Tibial nerve (tissue), 4 donors: ENCODE results near the gene SAMD8. TPM values are rescaled to one million over a fixed set of nuclear protein-coding genes. Genes with fewer than 3 reads are reported as not detected.

Source experiments
- DNase-seq, 2 donors: peaks; one replicate each; pipeline ENCODE4 v3.0.0-alpha.2; 2019; ENCODE audit warnings: low spot score in 2 of 2
- H3K27ac ChIP-seq, 4 donors: fragments of 200-600 bp; sonication (generic) in 3 of 4; one replicate each; pipeline ENCODE4 v1.5.1; 2017 to 2019; ENCODE audit warnings: mild to moderate bottlenecking in 1 of 4
- H3K27me3 ChIP-seq, 2 donors: fragments of 200-600 bp; sonication (generic) in 1 of 2; one replicate each; pipeline versions ENCODE4 v1.5.1 to v1.6.0; 2017 to 2019
- H3K36me3 ChIP-seq, 3 donors: fragments of 200-600 bp; sonication (generic); one replicate each; pipeline ENCODE4 v1.5.1; 2018 to 2019
- H3K4me1 ChIP-seq, 4 donors: fragments of 200-600 bp; sonication (generic) in 3 of 4; one replicate each; pipeline ENCODE4 v1.5.1; 2017 to 2019
- H3K4me3 ChIP-seq, 4 donors: fragments of 200-600 bp; sonication (generic) in 3 of 4; one replicate each; pipeline ENCODE4 v1.5.1; 2017 to 2019; ENCODE audit warnings: mild to moderate bottlenecking in 1 of 4, moderate library complexity in 1 of 4
- H3K9me3 ChIP-seq, 4 donors: fragments of 200-600 bp; sonication (generic) in 3 of 4; one replicate each; pipeline ENCODE4 v1.5.1; 2017 to 2019
- EP300 ChIP-seq, 2 donors: sonication (generic); formaldehyde crosslinking; IDR thresholded peaks; one replicate each; pipeline ENCODE4 v1.6.1; 2017; ENCODE audit warnings: antibody characterized with exemption in 2 of 2, mild to moderate bottlenecking in 1 of 2
- POLR2A ChIP-seq, 2 donors: fragments of 450-650 bp; IDR thresholded peaks; one replicate each; pipeline ENCODE4 v1.6.1; 2017; ENCODE audit warnings: antibody characterized with exemption in 2 of 2, mild to moderate bottlenecking in 2 of 2, moderate library complexity in 2 of 2
- WGBS, 2 donors: methylation state at CpG; one replicate each; pipeline ENCODE4 v1.1.5; 2018; 5-methylcytosine and 5-hydroxymethylcytosine counted together
- total RNA-seq, 4 donors: library from RNA; depleted of rRNA; stranded (reverse); fragments of >200 nt; gene quantifications; one replicate each; pipeline ENCODE4 v1.1.0, GENCODE V29; 2016
- TF ChIP-seq, protein P1 (sequence below), 5 experiments: fragments of 200-600 bp in 3 of 5; fragments of 450-650 bp in 2 of 5; sonication (generic) in 3 of 5; IDR thresholded peaks; one replicate each; pipeline ENCODE4 v1.5.1; 2016 to 2019; ENCODE audit warnings: antibody characterized with exemption in 5 of 5, mild to moderate bottlenecking in 3 of 5, moderate library complexity in 2 of 5

The SAMD8 gene
- total RNA-seq, 4 donors from 2014 or later, result 46.5 to 62.0 (median 56.7) TPM

- no peaks in the 10 kb centered on the region for H3K36me3 ChIP-seq
- peak overlapping the region in 2 of 4 donors; percentile 1 to 13 for H3K27ac ChIP-seq
- 6 to 21% methylated on average over 1 of the region's 1 CpG for WGBS, 2 donors
- H3K9me3 ChIP-seq, result no peaks in the 10 kb centered on the region
- TF ChIP-seq POLR2A (IDR thresholded peaks at IDR 0.05) (no peak), EP300 (IDR thresholded peaks at IDR 0.05) (no peak)
- TF ChIP-seq, protein P1, sequence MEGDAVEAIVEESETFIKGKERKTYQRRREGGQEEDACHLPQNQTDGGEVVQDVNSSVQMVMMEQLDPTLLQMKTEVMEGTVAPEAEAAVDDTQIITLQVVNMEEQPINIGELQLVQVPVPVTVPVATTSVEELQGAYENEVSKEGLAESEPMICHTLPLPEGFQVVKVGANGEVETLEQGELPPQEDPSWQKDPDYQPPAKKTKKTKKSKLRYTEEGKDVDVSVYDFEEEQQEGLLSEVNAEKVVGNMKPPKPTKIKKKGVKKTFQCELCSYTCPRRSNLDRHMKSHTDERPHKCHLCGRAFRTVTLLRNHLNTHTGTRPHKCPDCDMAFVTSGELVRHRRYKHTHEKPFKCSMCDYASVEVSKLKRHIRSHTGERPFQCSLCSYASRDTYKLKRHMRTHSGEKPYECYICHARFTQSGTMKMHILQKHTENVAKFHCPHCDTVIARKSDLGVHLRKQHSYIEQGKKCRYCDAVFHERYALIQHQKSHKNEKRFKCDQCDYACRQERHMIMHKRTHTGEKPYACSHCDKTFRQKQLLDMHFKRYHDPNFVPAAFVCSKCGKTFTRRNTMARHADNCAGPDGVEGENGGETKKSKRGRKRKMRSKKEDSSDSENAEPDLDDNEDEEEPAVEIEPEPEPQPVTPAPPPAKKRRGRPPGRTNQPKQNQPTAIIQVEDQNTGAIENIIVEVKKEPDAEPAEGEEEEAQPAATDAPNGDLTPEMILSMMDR (IDR thresholded peaks at IDR 0.05), result no peak
- H3K27me3 ChIP-seq, result no peaks in the 10 kb centered on the region
- H3K4me1 ChIP-seq, result peaks cover 0 to 40% (median 8%) of the 10 kb centered on the region in 4 donors
- no peak overlapping the region for H3K4me3 ChIP-seq
- DNase-seq, result no peak
These were observed 31.9 kb downstream of the SAMD8 start for GRCh38 chr10:75143353-75143752.

GRCh38 chr10:75145590-75145989 is 34.1 kb downstream of the SAMD8 start:
- H3K4me1 ChIP-seq, result peaks cover 0 to 45% (median 8%) of the 10 kb centered on the region in 4 donors
- peaks cover 0 to 4% (median 0%) of the 10 kb centered on the region in 3 donors for H3K36me3 ChIP-seq
- TF ChIP-seq, protein P1 (IDR thresholded peaks at IDR 0.05), result no peak
- TF ChIP-seq POLR2A (IDR thresholded peaks at IDR 0.05), result no peak
- 89 to 100% methylated on average over 1 of the region's 1 CpG for WGBS, 2 donors
- no peak for DNase-seq
- no peaks in the 10 kb centered on the region for H3K27me3 ChIP-seq
- H3K27ac ChIP-seq, result no peak overlapping the region
- no peak overlapping the region for H3K4me3 ChIP-seq
- H3K9me3 ChIP-seq, result no peaks in the 10 kb centered on the region

- H3K4me1 ChIP-seq, result peaks cover 0 to 45% (median 8%) of the 10 kb centered on the region in 4 donors
- no peaks in the 10 kb centered on the region for H3K9me3 ChIP-seq
- peaks cover 0 to 16% (median 0%) of the 10 kb centered on the region in 3 donors for H3K36me3 ChIP-seq
- H3K27ac ChIP-seq, result no peak overlapping the region
- TF ChIP-seq POLR2A (IDR thresholded peaks at IDR 0.05) (no peak), EP300 (IDR thresholded peaks at IDR 0.05) (no peak)
- TF ChIP-seq, protein P1 (IDR thresholded peaks at IDR 0.05), result no peak
- no peaks in the 10 kb centered on the region for H3K27me3 ChIP-seq
- WGBS, 2 donors, result 82 to 87% methylated on average over 2 of the region's 2 CpGs
- H3K4me3 ChIP-seq, result no peak overlapping the region
- no peak for DNase-seq
These were observed 35.3 kb downstream of the SAMD8 start for GRCh38 chr10:75146780-75147179.

DNA sequence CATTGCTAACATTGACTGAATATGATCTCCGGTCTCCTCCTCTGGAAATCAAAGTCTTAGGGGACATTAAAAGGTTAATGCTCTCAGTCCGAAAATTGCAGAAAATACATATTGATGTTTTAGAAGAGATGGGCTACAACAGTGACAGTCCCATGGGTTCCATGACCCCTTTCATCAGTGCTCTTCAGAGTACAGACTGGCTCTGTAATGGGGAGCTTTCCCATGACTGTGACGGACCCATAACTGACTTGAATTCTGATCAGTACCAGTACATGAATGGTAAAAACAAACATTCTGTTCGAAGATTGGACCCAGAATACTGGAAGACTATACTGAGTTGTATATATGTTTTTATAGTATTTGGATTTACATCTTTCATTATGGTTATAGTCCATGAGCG is 39.2 kb downstream of the SAMD8 start:
- Histone ChIP-seq H3K9me3 (no peaks in the 10 kb centered on the region), H3K27ac (no peak overlapping the region), H3K4me3 (no peak overlapping the region), H3K27me3 (no peaks in the 10 kb centered on the region), H3K36me3 (peaks cover 0 to 33% (median 0%) of the 10 kb centered on the region in 3 donors), H3K4me1 (peaks cover 0 to 34% (median under 1%) of the 10 kb centered on the region in 4 donors)
- 89 to 91% methylated on average over 5 of the region's 5 CpGs for WGBS, 2 donors
- DNase-seq, result no peak
- TF ChIP-seq POLR2A (IDR thresholded peaks at IDR 0.05), result no peak
- TF ChIP-seq, protein P1 (IDR thresholded peaks at IDR 0.05), result no peak
- TF ChIP-seq EP300 (IDR thresholded peaks at IDR 0.05), result no peak

- peaks cover 0 to 7% (median 0%) of the 10 kb centered on the region in 3 donors for H3K36me3 ChIP-seq
- H3K4me1 ChIP-seq, result peaks cover 0 to 13% (median 0%) of the 10 kb centered on the region in 4 donors
- 73 to 84% methylated on average over 4 of the region's 4 CpGs for WGBS, 2 donors
- H3K27ac ChIP-seq, result no peak overlapping the region
- H3K27me3 ChIP-seq, result no peaks in the 10 kb centered on the region
- DNase-seq, result no peak
- no peak overlapping the region for H3K4me3 ChIP-seq
- TF ChIP-seq POLR2A (IDR thresholded peaks at IDR 0.05), result no peak
- TF ChIP-seq, protein P1 (IDR thresholded peaks at IDR 0.05), result no peak
- TF ChIP-seq EP300 (IDR thresholded peaks at IDR 0.05), result no peak
- H3K9me3 ChIP-seq, result no peaks in the 10 kb centered on the region
These were observed 48.1 kb downstream of the SAMD8 start for GRCh38 chr10:75159519-75159918.
